HCT116 (cell line): ENCODE results near the gene SUPT4H1. TPM values are rescaled to one million over a fixed set of nuclear protein-coding genes. Genes with fewer than 3 reads are reported as not detected.

Source experiments
- ATAC-seq: fragments of 200-7000 bp; cut with Tn5 transposase; 2 replicates; pipeline ENCODE4 v1.9.1; 2020; ENCODE audit warnings: mild to moderate bottlenecking, moderate library complexity
- BruUV-seq: library from RNA; stranded (reverse); fragments of 400-500 nt; replicated peaks from 2 replicates; lab custom pipeline; 2021; lab: Mats Ljungman, UMichigan
- CTCF ChIA-PET: fragments of 300-600 bp; sonication (Branson Sonifier 250); formaldehyde crosslinking; loops from one replicate; lab custom pipeline; 2021; ENCODE audit warnings: antibody characterized with exemption; lab: Charles Lee
- POLR2A ChIA-PET: fragments of 300-600, 350-600 bp; sonication (Branson Sonifier 250); formaldehyde crosslinking; loops from one replicate; lab custom pipeline; 2021; ENCODE audit warnings: antibody characterized with exemption; lab: Charles Lee
- RAD21 ChIA-PET, 2 experiments: fragments of 300-600 bp; sonication (Branson Sonifier 250); formaldehyde crosslinking; loops; one replicate each; lab custom pipeline; 2023; ENCODE audit warnings: low total read pairs in 2 of 2; ENCODE audit not compliant: uncharacterized antibody in 2 of 2, unreplicated experiment in 2 of 2, low non-redundant PET in 1 of 2; lab: Charles Lee
- DNase-seq: peaks from one replicate; pipeline ENCODE4 v3.0.0-alpha.2; 2010; ENCODE audit warnings: low read depth, low spot score
- H2AFZ ChIP-seq: fragments of 200-600 bp; shearing (Covaris generic), sonication (generic); 2 replicates; pipeline ENCODE4 v1.6.1; 2017; ENCODE audit warnings: low read depth, mixed run types, mixed read lengths, antibody characterized with exemption, low read length; ENCODE audit not compliant: poor library complexity, severe bottlenecking
- H3K27ac ChIP-seq: 2 replicates; pipeline ENCODE4 v1.5.1; 2012; ENCODE audit warnings: low read depth, low read length
- H3K27me3 ChIP-seq: fragments of 200-600 bp; sonication (generic); 2 replicates; pipeline ENCODE4 v1.6.1; 2016; ENCODE audit warnings: mixed run types, low read length, mixed read lengths; ENCODE audit not compliant: insufficient read depth
- H3K36me3 ChIP-seq, 2 experiments: fragments of 200-500 bp in 1 of 2; fragments of 200-600 bp in 1 of 2; sonication (Bioruptor generic) in 1 of 2; sonication (generic) in 1 of 2; 2 replicates each; pipeline versions ENCODE4 v1.5.1 to v1.6.1; 2014 to 2016; ENCODE audit warnings: low read length in 2 of 2, inconsistent platforms in 1 of 2, mixed read lengths in 1 of 2, mixed run types in 1 of 2; ENCODE audit not compliant: insufficient read depth in 2 of 2, control insufficient read depth in 1 of 2
- H3K4me1 ChIP-seq, 2 experiments: fragments of 200-600 bp in 1 of 2; sonication (generic) in 1 of 2; 2 replicates each; pipeline versions ENCODE4 v1.5.1 to v1.6.1; 2012 to 2017; ENCODE audit warnings: low read length in 2 of 2, inconsistent platforms in 1 of 2, mild to moderate bottlenecking in 1 of 2, mixed read lengths in 1 of 2, mixed run types in 1 of 2, moderate library complexity in 1 of 2; ENCODE audit not compliant: insufficient read depth in 2 of 2, control insufficient read depth in 1 of 2
- H3K4me2 ChIP-seq: fragments of 200-600 bp; sonication (generic); 2 replicates; pipeline ENCODE4 v1.6.1; 2017; ENCODE audit warnings: mixed run types, low read length, mixed read lengths
- H3K4me3 ChIP-seq, 2 experiments: fragments of 200-600 bp in 1 of 2; sonication (generic) in 1 of 2; replicated peaks in 1 of 2; 2 replicates each; pipeline ENCODE4 v1.5.1; 2011 to 2016; ENCODE audit warnings: low read length in 2 of 2, control low read depth in 1 of 2, low read depth in 1 of 2, mild to moderate bottlenecking in 1 of 2, mixed read lengths in 1 of 2, mixed run types in 1 of 2
- H3K79me2 ChIP-seq: fragments of 200-600 bp; sonication (generic); 2 replicates; pipeline ENCODE4 v1.6.1; 2017; ENCODE audit warnings: mild to moderate bottlenecking, mixed run types, low read length, moderate library complexity, mixed read lengths; ENCODE audit not compliant: insufficient read depth
- H3K9ac ChIP-seq: fragments of 200-600 bp; sonication (generic); 2 replicates; pipeline ENCODE4 v1.6.1; 2016; ENCODE audit warnings: low read length, mixed read lengths
- H3K9me2 ChIP-seq: fragments of 200-600 bp; sonication (generic), shearing (Covaris generic); 2 replicates; pipeline ENCODE4 v1.6.1; 2017; ENCODE audit warnings: mixed run types, mild to moderate bottlenecking, moderate library complexity; ENCODE audit not compliant: insufficient read depth
- H3K9me3 ChIP-seq, 2 experiments: fragments of 200-500 bp in 1 of 2; fragments of 200-600 bp in 1 of 2; sonication (Bioruptor generic) in 1 of 2; sonication (generic) in 1 of 2; 2 replicates each; pipeline ENCODE4 v1.6.1; 2014 to 2017; ENCODE audit warnings: low read length in 2 of 2, mixed read lengths in 2 of 2, inconsistent platforms in 1 of 2, low read depth in 1 of 2, mild to moderate bottlenecking in 1 of 2, mixed run types in 1 of 2, moderate library complexity in 1 of 2; ENCODE audit not compliant: control insufficient read depth in 1 of 2, insufficient read depth in 1 of 2
- H4K20me1 ChIP-seq: fragments of 200-600 bp; sonication (generic), shearing (Covaris generic); 2 replicates; pipeline ENCODE4 v1.6.1; 2017; ENCODE audit warnings: mixed run types, mild to moderate bottlenecking, moderate library complexity; ENCODE audit not compliant: insufficient read depth
- EZH2 ChIP-seq: fragments of 200-600 bp; sonication (generic); IDR thresholded peaks from 2 replicates; pipeline ENCODE4 v1.6.1; 2017; ENCODE audit warnings: antibody characterized with exemption, mixed run types
- EZH2phosphoT487 ChIP-seq: fragments of 200-600 bp; IDR thresholded peaks from 2 replicates; pipeline ENCODE4 v1.6.1; 2018; ENCODE audit warnings: antibody characterized with exemption, borderline replicate concordance
- intact Hi-C: fragments of 100-400 bp; cut with micrococcal nuclease; formaldehyde crosslinking; loops from 2 replicates; pipeline ENCODE4 v1.10.0; 2022
- total RNA-seq: library from RNA; stranded (reverse); gene quantifications from one replicate; pipeline ENCODE4 v1.2.1, GENCODE V29; 2021; ENCODE audit not compliant: unreplicated experiment
- TF ChIP-seq, protein P1 (sequence below): IDR thresholded peaks from 2 replicates; pipeline ENCODE4 v1.6.1; 2012; ENCODE audit warnings: low read depth
- TF ChIP-seq, protein P2 (sequence below): IDR thresholded peaks from 2 replicates; pipeline ENCODE4 v1.6.1; 2011; ENCODE audit warnings: mild to moderate bottlenecking, low read length, moderate library complexity; ENCODE audit not compliant: insufficient replicate concordance; ENCODE audit errors: extremely low read depth

Gene SUPT4H1
- total RNA-seq, 1 experiment from 2014 or later, result 118 TPM

DNA sequence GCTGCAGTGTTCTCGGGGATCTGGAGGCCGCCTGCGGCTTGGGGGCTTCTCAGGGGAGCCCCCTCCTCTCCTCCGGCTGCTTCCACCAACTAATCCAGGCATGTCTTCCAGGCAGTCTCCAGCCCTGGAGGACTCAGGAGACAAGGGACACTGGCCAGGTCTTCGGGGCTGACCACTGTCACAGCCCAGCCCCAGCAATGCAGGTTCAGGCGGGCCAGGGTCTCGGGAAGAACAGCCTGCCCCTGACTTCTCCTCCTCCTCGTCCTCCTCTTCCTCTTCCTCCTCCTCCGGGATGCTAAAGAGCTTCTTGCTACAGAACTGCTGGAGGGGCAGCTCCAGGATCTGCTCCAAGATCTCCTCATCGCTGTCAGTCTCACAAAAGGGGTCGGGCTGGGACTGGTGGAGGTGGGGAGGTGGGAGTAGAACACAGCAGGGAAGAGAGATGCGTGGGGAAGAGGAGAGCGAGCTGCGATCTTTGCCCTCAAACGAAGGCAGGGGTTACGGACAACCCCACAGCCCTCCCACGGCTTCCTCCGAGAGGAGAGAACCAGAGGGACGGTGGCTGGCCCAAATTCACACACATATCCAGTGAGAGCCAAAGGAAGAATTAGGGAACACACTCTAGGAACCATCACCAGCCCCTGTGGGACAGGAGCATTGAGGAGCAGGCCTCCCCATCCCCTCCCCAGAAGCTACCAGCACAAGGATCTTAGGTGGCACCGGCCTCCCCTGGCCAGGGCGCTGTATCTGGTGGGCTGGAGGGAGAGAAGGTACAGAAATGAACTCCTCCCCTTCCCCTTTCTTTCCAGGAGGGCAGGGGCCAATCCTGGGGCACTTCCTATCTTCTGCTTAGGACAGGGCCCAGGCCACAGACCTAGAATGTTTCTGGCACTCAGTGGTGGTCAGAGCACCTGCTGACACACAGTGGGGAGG is 42.8 kb downstream of the SUPT4H1 start:
- Histone ChIP-seq H3K9me3 (no peaks in the 10 kb centered on the region), H3K27me3 (no peaks in the 10 kb centered on the region), H4K20me1 (no peaks in the 10 kb centered on the region)
- BruUV-seq, result no TSS peak
- TF ChIP-seq, protein P1, sequence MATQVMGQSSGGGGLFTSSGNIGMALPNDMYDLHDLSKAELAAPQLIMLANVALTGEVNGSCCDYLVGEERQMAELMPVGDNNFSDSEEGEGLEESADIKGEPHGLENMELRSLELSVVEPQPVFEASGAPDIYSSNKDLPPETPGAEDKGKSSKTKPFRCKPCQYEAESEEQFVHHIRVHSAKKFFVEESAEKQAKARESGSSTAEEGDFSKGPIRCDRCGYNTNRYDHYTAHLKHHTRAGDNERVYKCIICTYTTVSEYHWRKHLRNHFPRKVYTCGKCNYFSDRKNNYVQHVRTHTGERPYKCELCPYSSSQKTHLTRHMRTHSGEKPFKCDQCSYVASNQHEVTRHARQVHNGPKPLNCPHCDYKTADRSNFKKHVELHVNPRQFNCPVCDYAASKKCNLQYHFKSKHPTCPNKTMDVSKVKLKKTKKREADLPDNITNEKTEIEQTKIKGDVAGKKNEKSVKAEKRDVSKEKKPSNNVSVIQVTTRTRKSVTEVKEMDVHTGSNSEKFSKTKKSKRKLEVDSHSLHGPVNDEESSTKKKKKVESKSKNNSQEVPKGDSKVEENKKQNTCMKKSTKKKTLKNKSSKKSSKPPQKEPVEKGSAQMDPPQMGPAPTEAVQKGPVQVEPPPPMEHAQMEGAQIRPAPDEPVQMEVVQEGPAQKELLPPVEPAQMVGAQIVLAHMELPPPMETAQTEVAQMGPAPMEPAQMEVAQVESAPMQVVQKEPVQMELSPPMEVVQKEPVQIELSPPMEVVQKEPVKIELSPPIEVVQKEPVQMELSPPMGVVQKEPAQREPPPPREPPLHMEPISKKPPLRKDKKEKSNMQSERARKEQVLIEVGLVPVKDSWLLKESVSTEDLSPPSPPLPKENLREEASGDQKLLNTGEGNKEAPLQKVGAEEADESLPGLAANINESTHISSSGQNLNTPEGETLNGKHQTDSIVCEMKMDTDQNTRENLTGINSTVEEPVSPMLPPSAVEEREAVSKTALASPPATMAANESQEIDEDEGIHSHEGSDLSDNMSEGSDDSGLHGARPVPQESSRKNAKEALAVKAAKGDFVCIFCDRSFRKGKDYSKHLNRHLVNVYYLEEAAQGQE, result no peak
- TF ChIP-seq EZH2phosphoT487, result no peak
- TF ChIP-seq, protein P2, sequence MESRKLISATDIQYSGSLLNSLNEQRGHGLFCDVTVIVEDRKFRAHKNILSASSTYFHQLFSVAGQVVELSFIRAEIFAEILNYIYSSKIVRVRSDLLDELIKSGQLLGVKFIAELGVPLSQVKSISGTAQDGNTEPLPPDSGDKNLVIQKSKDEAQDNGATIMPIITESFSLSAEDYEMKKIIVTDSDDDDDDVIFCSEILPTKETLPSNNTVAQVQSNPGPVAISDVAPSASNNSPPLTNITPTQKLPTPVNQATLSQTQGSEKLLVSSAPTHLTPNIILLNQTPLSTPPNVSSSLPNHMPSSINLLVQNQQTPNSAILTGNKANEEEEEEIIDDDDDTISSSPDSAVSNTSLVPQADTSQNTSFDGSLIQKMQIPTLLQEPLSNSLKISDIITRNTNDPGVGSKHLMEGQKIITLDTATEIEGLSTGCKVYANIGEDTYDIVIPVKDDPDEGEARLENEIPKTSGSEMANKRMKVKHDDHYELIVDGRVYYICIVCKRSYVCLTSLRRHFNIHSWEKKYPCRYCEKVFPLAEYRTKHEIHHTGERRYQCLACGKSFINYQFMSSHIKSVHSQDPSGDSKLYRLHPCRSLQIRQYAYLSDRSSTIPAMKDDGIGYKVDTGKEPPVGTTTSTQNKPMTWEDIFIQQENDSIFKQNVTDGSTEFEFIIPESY, result no peak
- TF ChIP-seq EZH2, result no peak
- TF ChIP-seq, all 23 proteins: peak for 0
- CTCF ChIA-PET, result interaction anchor here (1.1 to 2.3 kb wide), 3 partner anchors 8 to 138 kb away, joined by 4 to 13 read pairs (median 4); no protein-coding TSS in a partner anchor
- H3K27ac ChIP-seq, result no peak overlapping the region
- intact Hi-C loops, result no loop called here
- ATAC-seq, result no peak
- no peaks in the 10 kb centered on the region for H3K79me2 ChIP-seq
- peaks cover 0 to 4% of the 10 kb centered on the region in 2 experiments; a peak in 2 of 4 replicates for H3K4me1 ChIP-seq
- POLR2A ChIA-PET, result no interaction called here
- H2AFZ ChIP-seq, result no peak overlapping the region
- DNase-seq, result no peak
- H3K9ac ChIP-seq, result no peak overlapping the region
- no peaks in the 10 kb centered on the region for H3K9me2 ChIP-seq
- RAD21 ChIA-PET, result no interaction called here
- H3K4me3 ChIP-seq, result no peak overlapping the region
- no peaks in the 10 kb centered on the region for H3K36me3 ChIP-seq
- no peak overlapping the region for H3K4me2 ChIP-seq
